Measurements from ENCODE around the gene FERMT3. TPM values are rescaled to one million over a fixed set of nuclear protein-coding genes. Genes with fewer than 3 reads are reported as not detected.

Gene FERMT3
- total RNA-seq, 4 donors from 2014 or later = 15.1 to 94.1 (median 23.2) TPM

DNA sequence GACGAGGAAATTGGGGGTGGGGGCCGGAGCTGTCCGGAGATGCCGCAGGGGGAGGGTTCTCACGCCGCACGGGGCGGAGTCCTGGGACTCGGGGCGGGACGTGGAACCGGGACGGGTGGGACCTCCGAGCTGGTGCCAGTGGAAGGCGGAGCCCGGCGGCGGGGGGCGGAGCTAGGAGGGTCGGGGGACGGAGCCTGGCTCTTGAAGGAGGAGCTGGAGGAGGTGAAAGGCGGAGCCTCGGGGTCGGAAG is 34.6 kb downstream of the FERMT3 start:
- peak; percentile 99 to 100 (median 100) for DNase-seq
- peak overlapping the region; percentile 76 to 95 (median 94) for H3K4me3 ChIP-seq
- peaks cover 0 to 58% (median 25%) of the 10 kb centered on the region in 4 donors for H3K4me1 ChIP-seq
- H3K27ac ChIP-seq = peak overlapping the region; percentile 98 to 100 (median 98)
- peaks cover 0 to 26% (median 0%) of the 10 kb centered on the region in 3 donors for H3K36me3 ChIP-seq
- no peaks in the 10 kb centered on the region for H3K27me3 ChIP-seq
- TF ChIP-seq CTCF (IDR thresholded peaks at IDR 0.05) (no peak), POLR2A (IDR thresholded peaks at IDR 0.05) (no peak)
- no peaks in the 10 kb centered on the region for H3K9me3 ChIP-seq

DNA sequence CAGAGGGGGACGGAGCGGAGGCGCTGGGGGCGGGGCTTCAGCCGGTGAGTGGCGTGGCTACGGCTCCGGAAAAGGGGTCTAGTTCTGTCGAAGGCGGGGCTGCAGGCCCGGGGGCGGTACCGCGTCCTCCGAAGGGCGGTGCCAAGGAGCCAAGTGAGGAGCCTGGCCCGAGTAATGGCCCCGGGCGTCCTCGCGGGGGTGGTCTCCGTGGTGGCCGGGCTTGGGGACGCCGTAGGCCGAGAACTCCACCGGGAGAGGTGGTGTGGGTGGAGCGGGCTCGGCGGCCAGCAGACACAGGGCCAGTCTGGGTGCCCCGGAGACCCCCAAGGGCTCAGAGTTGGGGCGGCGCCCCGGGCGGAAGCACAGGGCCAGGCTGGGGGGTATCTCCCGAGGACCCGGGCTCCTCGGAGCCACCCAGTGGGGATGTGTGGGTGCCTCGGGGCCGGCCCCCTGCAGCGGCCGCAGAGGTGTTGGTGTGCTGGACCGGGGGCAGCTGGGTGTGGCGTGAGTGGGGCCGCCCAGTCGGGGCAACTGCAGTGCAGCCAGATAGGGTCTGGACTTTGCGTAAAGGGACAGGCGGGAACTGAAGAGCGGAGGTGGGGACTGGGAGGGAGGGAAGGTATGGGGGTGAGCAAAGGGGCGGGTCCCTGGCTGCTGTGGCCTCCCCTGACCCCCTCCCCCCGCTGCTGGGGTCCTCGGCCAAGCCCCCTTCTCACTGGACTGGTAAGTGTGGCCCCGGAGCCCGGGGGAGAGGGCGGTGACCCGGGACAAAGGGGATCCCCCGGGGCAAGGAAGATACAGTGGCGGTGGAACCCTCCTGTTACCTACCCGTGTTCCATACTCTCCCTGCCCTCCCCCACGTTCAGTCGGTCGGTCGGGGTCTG is 35.2 kb downstream of the FERMT3 start:
- Histone ChIP-seq H3K4me3 (peak overlapping the region; percentile 76 to 95 (median 94)), H3K9me3 (no peaks in the 10 kb centered on the region), H3K4me1 (peaks cover 0 to 55% (median 25%) of the 10 kb centered on the region in 4 donors), H3K36me3 (peaks cover 0 to 26% (median 0%) of the 10 kb centered on the region in 3 donors), H3K27me3 (no peaks in the 10 kb centered on the region), H3K27ac (peak overlapping the region; percentile 98 to 100 (median 98))
- peak; percentile 35 to 77 (median 74) for DNase-seq
- peak; percentile 85 to 87 for TF ChIP-seq POLR2A (IDR thresholded peaks at IDR 0.05)
- peak in 1 of 6 experiments; percentile 11 for TF ChIP-seq CTCF (IDR thresholded peaks at IDR 0.05)

- no peaks in the 10 kb centered on the region for H3K9me3 ChIP-seq
- H3K4me1 ChIP-seq = peaks cover 0 to 51% (median 28%) of the 10 kb centered on the region in 4 donors
- H3K4me3 ChIP-seq = no peak overlapping the region
- TF ChIP-seq POLR2A (IDR thresholded peaks at IDR 0.05) (no peak), CTCF (IDR thresholded peaks at IDR 0.05) (no peak)
- DNase-seq = no peak
- H3K27ac ChIP-seq = peak overlapping the region in 3 of 4 donors; percentile 98
- no peaks in the 10 kb centered on the region for H3K27me3 ChIP-seq
- peaks cover 0 to 14% (median 0%) of the 10 kb centered on the region in 3 donors for H3K36me3 ChIP-seq
Observed at GRCh38 chr11:64243236-64243854, 36.8 kb downstream of the FERMT3 start.

GRCh38 chr11:64244107-64244506 is 37.6 kb downstream of the FERMT3 start:
- no peak for DNase-seq
- TF ChIP-seq POLR2A (IDR thresholded peaks at IDR 0.05) = no peak
- Histone ChIP-seq H3K9me3 (no peaks in the 10 kb centered on the region), H3K36me3 (peaks cover 0 to 7% (median 0%) of the 10 kb centered on the region in 3 donors), H3K4me3 (no peak overlapping the region), H3K27me3 (no peaks in the 10 kb centered on the region), H3K27ac (peak overlapping the region in 1 of 4 donors; percentile 44), H3K4me1 (peaks cover 0 to 57% (median 28%) of the 10 kb centered on the region in 4 donors)

- TF ChIP-seq CTCF (IDR thresholded peaks at IDR 0.05) = no peak
- no peak for TF ChIP-seq POLR2A (IDR thresholded peaks at IDR 0.05)
- H3K27ac ChIP-seq = peak overlapping the region; percentile 87 to 96 (median 90)
- peak overlapping the region; percentile 48 to 82 (median 67) for H3K4me3 ChIP-seq
- H3K27me3 ChIP-seq = no peaks in the 10 kb centered on the region
- peaks cover 0 to 60% (median 24%) of the 10 kb centered on the region in 4 donors for H3K4me1 ChIP-seq
- H3K9me3 ChIP-seq = no peaks in the 10 kb centered on the region
- peaks cover 0 to 7% (median 0%) of the 10 kb centered on the region in 3 donors for H3K36me3 ChIP-seq
- no peak for DNase-seq
Observed at GRCh38 chr11:64244966-64245365, 38.4 kb downstream of the FERMT3 start.

DNA sequence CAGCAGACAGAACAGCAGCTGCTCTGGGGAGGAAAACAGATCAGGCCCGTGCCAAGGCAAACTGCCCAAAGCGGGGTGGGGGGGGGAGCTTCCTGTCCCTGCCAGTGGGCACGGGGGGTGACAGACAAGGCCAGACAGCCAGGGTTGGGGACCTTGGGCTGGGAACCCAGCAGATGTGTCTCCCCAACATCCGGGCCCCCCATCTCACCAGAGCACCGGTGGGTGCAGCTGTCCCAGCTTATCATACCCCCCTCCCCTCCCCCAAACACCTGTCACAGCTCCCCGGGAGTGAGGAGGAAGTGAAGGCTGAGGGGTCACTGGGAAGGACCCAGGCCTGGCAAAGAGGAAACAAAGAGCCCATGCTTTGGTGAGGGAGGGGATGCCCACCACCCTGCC is 38.9 kb downstream of the FERMT3 start:
- Histone ChIP-seq H3K27ac (peak overlapping the region; percentile 87 to 96 (median 90)), H3K9me3 (no peaks in the 10 kb centered on the region), H3K4me1 (peaks cover 0 to 62% (median 19%) of the 10 kb centered on the region in 4 donors), H3K27me3 (no peaks in the 10 kb centered on the region), H3K36me3 (peaks cover 0 to 7% (median 0%) of the 10 kb centered on the region in 3 donors), H3K4me3 (peak overlapping the region; percentile 48 to 82 (median 67))
- TF ChIP-seq CTCF (IDR thresholded peaks at IDR 0.05) = no peak
- no peak for TF ChIP-seq POLR2A (IDR thresholded peaks at IDR 0.05)
- DNase-seq = peak; percentile 66 to 87 (median 82)

Data from Peyer's patch (tissue), 4 donors.